GM18520 (cell line): ENCODE measurements around the gene KIFC3.
"Not testable (repeated sequence)": the region's sequence is repeated elsewhere in the genome, so short reads cannot be mapped to it uniquely, and the experiment has no call there.

ENCODE experiments used
- ATAC-seq: cut with Tn5 transposase; IDR thresholded peaks from one replicate; pipeline ENCODE4 v1.9.1; 2021; ENCODE audit not compliant: unreplicated experiment

KIFC3 gene

GRCh38 chr16:57741660-57742191 is 60.6 kb downstream of the KIFC3 start:
- no peak for ATAC-seq

GRCh38 chr16:57740423-57741071 is 61.7 kb downstream of the KIFC3 start:
- ATAC-seq, result no peak

GRCh38 chr16:57739756-57740422 is 62.4 kb downstream of the KIFC3 start:
- no peak for ATAC-seq

- ATAC-seq, result no peak
These were observed 63.4 kb downstream of the KIFC3 start for GRCh38 chr16:57738844-57739243.

GRCh38 chr16:57736419-57737351 is 65.6 kb downstream of the KIFC3 start:
- ATAC-seq, result no peak

GRCh38 chr16:57735755-57736418 is 66.4 kb downstream of the KIFC3 start, which contains the start of gene KATNB1:
KATNB1 (plus strand) TSS chr16:57735770; CDS start chr16:57737244, 1,474 bp downstream.
- no peak for ATAC-seq

DNA sequence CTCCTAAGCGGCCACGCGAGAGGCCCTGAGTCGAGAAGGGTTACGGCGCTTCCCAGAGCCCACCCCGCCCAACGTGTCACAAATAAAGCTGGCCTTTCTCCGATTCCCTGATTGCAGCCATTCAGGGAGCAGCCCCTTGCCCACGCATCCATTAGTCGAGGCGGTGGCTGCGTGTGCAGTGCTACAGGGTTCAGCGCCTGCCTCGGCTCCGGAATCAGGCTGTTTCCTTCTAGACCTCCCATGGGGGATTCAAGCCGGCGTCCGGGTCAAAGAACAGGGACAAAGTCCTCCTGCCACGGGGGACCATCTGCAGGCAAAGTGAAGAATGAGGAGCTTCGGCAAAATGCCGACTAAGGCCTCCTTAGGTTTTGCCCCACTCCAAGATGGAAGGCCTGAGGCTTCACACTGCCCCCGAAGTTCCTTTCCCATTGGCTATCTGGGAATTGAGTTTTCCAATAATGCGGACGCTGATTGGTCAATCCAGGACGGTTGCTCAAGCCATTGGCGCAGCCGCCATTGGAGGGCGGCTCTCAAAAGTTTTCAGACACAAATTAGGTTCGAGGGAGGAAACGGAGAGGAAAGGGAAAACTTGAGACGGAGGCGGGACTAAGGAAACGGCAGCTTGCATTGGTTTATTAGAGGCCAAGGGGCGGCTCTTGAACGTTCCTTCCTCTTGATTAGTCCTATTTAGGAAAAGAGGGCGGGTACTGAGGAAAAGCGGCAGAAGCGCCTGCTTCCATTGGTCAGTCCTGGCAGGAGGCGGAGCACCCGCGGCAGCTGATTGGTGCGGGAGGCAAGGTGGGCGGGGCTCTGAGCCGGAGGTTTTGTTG is 67.2 kb downstream of the KIFC3 start:
- ATAC-seq, result peak; percentile 88

- no peak for ATAC-seq
These were observed 67.9 kb downstream of the KIFC3 start for GRCh38 chr16:57734308-57734924.

GRCh38 chr16:57732714-57733113 is 69.6 kb downstream of the KIFC3 start:
- no peak for ATAC-seq

- ATAC-seq, result no peak
These were observed 70.3 kb downstream of the KIFC3 start for GRCh38 chr16:57732037-57732436.

GRCh38 chr16:57730771-57731730 is 71.2 kb downstream of the KIFC3 start:
- ATAC-seq, result no peak

DNA sequence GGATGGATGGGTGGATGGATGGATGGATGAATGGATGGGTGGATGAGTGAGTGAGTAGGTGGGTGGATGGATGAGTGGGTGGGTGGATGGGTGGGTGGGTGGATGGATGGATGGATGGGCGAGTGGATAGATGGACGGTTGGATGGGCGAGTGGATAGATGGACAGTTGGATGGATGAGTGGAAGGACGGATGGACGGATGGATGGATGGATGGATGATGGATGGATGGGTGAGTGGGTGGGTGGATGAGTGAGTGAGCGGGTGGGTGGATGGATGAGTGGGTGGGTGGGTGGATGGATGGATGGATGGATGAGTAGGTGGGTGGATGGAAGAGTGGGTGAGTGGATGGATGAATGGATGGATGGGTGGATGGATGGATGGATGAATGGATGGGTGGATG is 72.4 kb downstream of the KIFC3 start:
- not testable (repeated sequence) for ATAC-seq

GRCh38 chr16:57729182-57729484 is 73.2 kb downstream of the KIFC3 start:
- no peak for ATAC-seq

GRCh38 chr16:57728336-57729181 is 73.7 kb downstream of the KIFC3 start:
- ATAC-seq, result no peak

GRCh38 chr16:57727610-57728009 is 74.7 kb downstream of the KIFC3 start:
- no peak for ATAC-seq

DNA sequence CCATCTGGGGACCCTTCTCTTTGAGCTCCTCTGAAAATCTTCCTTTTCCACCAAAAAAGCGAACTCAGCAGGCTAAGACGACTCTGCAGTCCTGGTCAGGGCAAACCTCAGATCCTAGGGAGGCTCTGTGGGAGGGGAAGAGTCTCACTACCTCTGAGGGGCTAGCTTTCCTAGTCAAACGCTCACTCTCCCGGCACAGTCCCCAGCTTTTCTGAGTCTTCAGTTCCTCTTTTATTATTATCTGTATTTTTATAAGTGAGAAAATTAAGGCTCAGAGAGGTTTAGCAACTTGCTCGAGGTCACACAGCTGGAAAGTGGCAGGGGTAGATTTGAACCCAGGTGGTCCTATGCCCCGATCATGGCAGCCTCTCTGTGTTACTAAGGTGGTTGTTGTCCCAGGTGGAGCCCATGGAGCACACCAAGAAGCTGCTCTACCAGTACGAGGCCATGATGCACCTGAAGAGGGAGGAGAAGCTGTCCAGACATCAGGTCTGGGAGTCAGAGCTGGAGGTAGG is 75.8 kb downstream of the KIFC3 start:
- ATAC-seq, result no peak

- no peak for ATAC-seq
These were observed 76.3 kb downstream of the KIFC3 start for GRCh38 chr16:57725976-57726375.
